T-helper 2 cell treated with Interferon-gamma antibody and Interleukin-4, amounts not matched to agents 5 μg/mL and 100 μg/mL, for 36 hours (primary cell): ENCODE measurements around the gene WDR87.

Experiments used
- DNase-seq: peaks from one replicate; pipeline ENCODE4 v3.0.0; 2021; ENCODE audit warnings: low spot score
- H3K27ac Mint-ChIP-seq: one replicate; pipeline ENCODE4 v1.8.0; 2021; ENCODE audit warnings: mild to moderate bottlenecking, mixed read lengths
- H3K27me3 Mint-ChIP-seq: one replicate; pipeline ENCODE4 v1.8.0; 2021; ENCODE audit warnings: low read depth, mixed read lengths
- H3K36me3 Mint-ChIP-seq: one replicate; pipeline ENCODE4 v1.8.0; 2021; ENCODE audit warnings: low read depth, mixed read lengths
- H3K4me1 Mint-ChIP-seq: one replicate; pipeline ENCODE4 v1.8.0; 2021; ENCODE audit warnings: low read depth, mixed read lengths
- H3K4me3 Mint-ChIP-seq: one replicate; pipeline ENCODE4 v1.8.0; 2022; ENCODE audit warnings: mild to moderate bottlenecking, moderate library complexity, mixed read lengths
- H3K9me3 Mint-ChIP-seq: one replicate; pipeline ENCODE4 v1.8.0; 2021; ENCODE audit warnings: mixed read lengths

WDR87 gene

DNA sequence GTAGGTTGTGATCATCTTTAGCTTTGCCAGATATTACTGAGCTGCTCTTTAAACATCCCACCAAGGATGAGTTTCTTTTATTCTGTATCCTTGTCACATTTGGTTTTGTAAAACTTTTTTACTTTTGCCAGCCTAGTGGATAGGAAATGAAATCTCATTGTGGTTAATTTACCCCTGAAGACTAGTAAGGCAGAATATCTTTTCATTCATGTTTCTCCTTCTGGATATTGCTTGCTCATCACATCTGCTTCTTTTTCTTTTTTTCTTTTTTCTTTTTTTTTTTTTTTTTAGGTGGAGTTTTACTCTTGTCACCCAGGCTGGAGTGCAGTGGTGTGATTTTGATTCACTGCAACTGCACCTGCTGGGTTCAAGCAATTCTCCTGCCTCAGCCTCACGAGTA is 32.0 kb upstream of the WDR87 start:
- DNase-seq = no peak
- H3K4me3 Mint-ChIP-seq = no peak overlapping the region
- no peaks in the 10 kb centered on the region for H3K4me1 Mint-ChIP-seq
- no peaks in the 10 kb centered on the region for H3K36me3 Mint-ChIP-seq
- no peak overlapping the region for H3K27ac Mint-ChIP-seq
- H3K9me3 Mint-ChIP-seq = peaks cover 27% of the 10 kb centered on the region
- H3K27me3 Mint-ChIP-seq = no peaks in the 10 kb centered on the region

DNA sequence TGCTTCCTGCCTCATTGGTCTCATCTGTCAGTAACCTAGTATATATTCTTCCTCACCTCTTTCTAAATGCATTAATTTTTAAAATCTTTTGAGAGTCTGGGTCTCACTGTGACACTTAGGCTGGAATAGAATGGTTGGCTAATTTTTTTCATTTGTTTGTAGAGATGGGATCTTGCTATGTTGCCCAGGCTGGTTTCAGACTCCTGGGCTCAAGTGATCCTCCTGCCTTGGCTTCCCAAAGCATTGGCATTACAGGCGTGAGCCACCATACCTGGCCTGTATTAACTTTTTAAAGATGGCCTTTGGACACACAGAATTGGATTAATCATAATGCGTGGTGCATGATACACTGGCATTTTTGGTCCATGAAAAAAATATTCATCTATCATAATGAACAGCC is 30.5 kb upstream of the WDR87 start:
- Mint-ChIP-seq H3K27me3 (no peaks in the 10 kb centered on the region), H3K4me1 (no peaks in the 10 kb centered on the region), H3K27ac (no peak overlapping the region), H3K36me3 (no peaks in the 10 kb centered on the region), H3K4me3 (no peak overlapping the region), H3K9me3 (peaks cover 27% of the 10 kb centered on the region)
- DNase-seq = no peak

DNA sequence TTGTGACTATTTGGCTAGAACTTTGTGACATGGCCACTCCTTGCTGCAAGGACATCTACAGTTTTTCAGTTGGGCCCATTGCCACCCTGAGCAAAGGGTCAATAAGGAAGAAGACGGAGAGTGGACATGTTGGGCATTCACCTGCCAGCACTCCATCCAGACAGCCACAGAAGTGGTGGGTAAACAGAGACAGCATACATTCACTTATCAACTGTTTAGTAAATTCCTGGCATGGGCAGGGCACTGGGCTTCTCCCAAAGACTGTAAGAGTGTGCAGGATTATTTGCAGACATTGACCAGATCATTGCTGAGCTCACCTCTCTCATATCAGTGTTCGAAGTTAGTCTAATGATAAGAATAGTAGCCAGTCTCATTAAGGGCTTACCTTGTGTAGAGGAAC is 29.8 kb upstream of the WDR87 start:
- Mint-ChIP-seq H3K27me3 (no peaks in the 10 kb centered on the region), H3K36me3 (no peaks in the 10 kb centered on the region), H3K9me3 (peaks cover 27% of the 10 kb centered on the region), H3K27ac (no peak overlapping the region), H3K4me3 (no peak overlapping the region), H3K4me1 (no peaks in the 10 kb centered on the region)
- no peak for DNase-seq

DNA sequence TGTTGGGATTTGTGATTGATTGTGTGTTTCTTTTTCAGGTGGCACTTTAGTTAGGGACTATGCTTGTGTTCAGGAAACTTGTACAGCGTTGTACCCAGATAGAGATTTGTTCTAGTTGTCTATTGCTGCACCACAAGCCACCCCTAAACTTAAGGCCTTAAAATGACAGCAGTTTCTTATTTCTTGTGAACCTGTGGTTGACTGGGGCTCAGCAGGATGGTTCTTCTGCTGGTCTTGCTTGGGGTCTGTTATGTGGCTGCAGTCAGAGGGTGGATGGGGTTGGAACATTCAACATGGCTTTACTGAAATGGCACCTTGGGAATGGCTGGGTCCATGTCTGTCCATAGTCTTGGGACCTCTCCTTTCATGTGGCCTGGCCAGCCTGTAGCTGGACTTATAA is 28.9 kb upstream of the WDR87 start:
- no peaks in the 10 kb centered on the region for H3K4me1 Mint-ChIP-seq
- peaks cover 27% of the 10 kb centered on the region for H3K9me3 Mint-ChIP-seq
- no peak overlapping the region for H3K4me3 Mint-ChIP-seq
- no peak overlapping the region for H3K27ac Mint-ChIP-seq
- no peaks in the 10 kb centered on the region for H3K27me3 Mint-ChIP-seq
- DNase-seq = no peak
- H3K36me3 Mint-ChIP-seq = no peaks in the 10 kb centered on the region

DNA sequence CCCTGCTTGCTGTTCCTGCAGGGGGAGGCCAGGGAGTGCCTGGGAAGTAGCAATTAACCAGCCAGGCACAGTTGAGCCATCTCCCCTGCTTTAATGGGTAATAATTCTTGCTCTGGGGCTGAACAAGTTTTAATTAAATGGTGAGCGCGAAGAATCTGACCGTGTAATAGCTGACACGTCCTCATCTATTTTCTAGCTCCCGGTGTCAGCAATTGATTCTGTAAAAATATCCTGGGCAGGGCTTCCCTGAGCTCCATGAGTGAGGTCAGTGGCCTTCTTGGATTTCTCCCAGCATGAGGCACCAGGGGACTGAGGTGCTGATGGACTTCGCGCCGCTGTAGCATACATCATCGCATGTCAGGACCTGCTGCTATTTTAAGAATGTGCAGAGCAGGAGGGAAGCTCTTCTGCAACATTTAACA is 27.6 kb upstream of the WDR87 start:
- no peaks in the 10 kb centered on the region for H3K27me3 Mint-ChIP-seq
- H3K4me3 Mint-ChIP-seq = no peak overlapping the region
- no peaks in the 10 kb centered on the region for H3K4me1 Mint-ChIP-seq
- no peak overlapping the region for H3K27ac Mint-ChIP-seq
- H3K9me3 Mint-ChIP-seq = peaks cover 25% of the 10 kb centered on the region
- DNase-seq = no peak
- H3K36me3 Mint-ChIP-seq = no peaks in the 10 kb centered on the region

DNA sequence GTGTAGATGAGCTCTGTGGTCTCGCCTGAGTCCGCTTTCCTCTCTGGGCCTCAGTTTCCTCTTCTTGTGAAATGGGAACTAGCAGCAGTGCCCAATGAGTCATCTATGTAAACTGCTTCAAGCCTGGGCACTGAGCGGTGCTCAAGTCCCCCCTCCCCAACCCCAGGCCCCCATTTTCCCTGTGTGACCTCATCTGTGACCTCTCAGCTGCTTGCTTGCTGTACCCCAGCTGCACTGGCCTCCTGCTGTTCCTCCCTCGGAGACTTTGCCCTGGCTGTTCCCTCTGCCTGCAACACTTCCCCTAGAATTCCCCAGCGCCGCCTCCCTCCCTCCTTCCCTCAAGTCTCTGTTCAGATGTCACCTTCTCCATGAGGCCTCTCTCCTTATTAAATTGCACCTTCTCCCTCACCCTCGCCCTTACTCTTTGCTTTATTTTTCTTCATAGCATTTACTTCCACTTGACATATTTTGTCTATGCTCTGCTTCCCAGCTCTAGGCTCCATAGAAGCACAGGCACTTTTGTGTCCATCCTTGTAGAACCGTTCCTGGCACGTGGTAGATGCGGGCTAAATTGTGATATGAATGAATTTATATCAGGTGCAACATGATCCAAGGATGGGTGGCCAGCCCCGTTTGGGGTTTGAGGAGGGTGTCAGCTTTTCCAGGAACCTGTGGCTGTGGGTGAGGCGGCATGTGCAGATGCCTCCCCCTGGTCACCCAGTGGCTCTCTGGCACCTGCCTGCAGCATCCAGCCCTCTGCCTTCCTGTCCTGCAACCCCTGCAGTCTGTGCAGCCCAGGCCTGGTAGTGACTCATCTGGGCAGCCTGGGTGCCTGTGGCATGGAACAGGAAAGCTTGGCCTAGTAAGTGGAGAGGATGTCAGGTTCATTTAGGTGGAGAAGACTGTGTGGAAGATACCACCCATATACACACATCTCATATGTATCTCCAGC is 26.9 kb upstream of the WDR87 start:
- Mint-ChIP-seq H3K36me3 (no peaks in the 10 kb centered on the region), H3K27ac (no peak overlapping the region), H3K4me3 (no peak overlapping the region), H3K27me3 (no peaks in the 10 kb centered on the region), H3K4me1 (no peaks in the 10 kb centered on the region), H3K9me3 (peaks cover 23% of the 10 kb centered on the region)
- no peak for DNase-seq

DNA sequence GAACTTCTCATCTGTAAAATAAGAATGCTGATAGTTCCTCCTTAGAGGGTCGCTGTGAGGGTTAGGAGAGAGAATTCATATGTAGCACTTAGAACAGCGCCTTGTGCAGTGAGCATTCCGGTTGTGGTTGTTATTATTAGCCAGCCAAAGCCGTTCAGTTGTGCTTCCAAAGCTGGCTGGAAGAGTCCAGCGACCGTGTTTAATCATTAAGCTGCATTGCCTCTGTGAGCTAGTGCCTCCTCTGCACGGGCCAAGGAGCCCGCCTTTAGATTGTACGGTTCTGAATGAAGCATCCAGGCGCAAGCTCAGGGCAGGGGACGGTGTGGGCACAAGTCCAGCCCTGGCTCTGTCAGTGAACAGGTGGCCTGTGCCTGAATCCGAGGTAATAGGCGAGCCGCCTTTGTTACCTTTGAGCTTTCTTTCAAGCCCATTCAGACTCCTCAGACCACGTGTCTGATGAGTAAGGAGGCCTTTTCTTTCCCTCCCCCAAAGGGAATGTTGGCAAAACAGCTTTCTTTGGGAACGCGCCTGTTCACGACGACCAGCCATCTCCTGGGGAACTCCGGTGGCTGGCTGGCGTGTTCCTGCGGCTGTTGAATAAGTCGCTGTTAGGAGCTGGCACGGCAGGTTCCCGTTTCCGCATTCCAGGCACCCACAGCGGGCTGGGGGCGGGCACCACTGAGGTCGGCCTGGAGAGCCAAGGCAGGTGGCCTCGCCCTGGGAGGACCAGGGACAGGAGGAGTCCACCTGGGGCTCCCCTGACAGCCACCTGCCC is 25.7 kb upstream of the WDR87 start:
- Mint-ChIP-seq H3K27ac (no peak overlapping the region), H3K36me3 (no peaks in the 10 kb centered on the region)

DNA sequence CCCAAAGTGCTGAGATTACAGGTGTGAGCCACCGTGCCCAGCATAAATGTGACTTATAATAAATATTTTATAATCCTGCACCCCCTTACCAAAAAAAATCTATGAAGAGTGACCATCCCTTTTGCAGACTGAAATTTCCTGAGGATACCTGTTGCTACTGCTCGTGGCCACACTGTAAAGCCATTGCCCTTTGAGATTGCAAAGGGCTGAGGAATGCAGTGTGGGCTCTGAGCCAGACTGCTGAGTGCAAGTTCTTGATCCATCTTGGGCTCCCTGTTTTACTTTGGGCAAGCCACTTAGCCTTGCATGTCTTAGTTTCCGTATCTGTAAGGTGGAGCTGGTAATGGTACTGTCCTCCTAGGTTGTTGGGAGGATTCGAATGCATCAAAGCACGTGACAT is 24.0 kb upstream of the WDR87 start:
- H3K27ac Mint-ChIP-seq = no peak overlapping the region
- DNase-seq = no peak
- no peaks in the 10 kb centered on the region for H3K36me3 Mint-ChIP-seq
- peaks cover 10% of the 10 kb centered on the region for H3K9me3 Mint-ChIP-seq
- H3K27me3 Mint-ChIP-seq = no peaks in the 10 kb centered on the region
- no peak overlapping the region for H3K4me3 Mint-ChIP-seq
- H3K4me1 Mint-ChIP-seq = no peaks in the 10 kb centered on the region

More for the DNA sequence above, 25.7 kb upstream of the WDR87 start:
- no peak overlapping the region for H3K4me3 Mint-ChIP-seq
- H3K27me3 Mint-ChIP-seq = no peaks in the 10 kb centered on the region
- no peak for DNase-seq
- H3K9me3 Mint-ChIP-seq = peaks cover 23% of the 10 kb centered on the region
- no peaks in the 10 kb centered on the region for H3K4me1 Mint-ChIP-seq

DNA sequence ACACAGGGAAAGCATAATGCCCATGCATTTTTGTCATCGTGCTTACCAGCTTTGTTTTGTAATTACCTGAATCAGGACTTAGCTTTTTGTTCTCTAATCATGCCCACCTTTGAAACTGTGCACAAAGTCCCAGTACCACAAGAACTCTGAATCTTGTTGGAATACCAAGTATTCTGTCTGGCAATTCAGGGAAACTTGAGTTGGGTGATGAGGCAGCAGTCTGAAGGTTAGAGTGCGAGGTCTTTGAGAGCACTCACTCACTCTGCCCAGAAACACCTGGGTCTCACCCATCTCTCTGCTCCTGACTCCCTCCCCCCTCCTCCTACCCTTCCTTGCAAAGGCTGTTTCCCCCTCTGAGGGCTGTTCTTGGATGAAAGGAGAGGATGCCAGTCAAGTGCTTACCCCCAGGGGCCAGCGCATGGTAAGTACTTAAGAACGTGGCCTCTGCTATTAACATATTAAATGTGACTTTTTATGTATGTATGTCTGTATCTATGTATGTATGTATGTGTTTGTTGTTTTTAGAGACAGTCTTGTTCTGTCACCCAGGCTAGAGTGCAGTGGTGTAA is 23.0 kb upstream of the WDR87 start:
- Mint-ChIP-seq H3K27me3 (no peaks in the 10 kb centered on the region), H3K4me1 (no peaks in the 10 kb centered on the region), H3K4me3 (no peak overlapping the region), H3K36me3 (no peaks in the 10 kb centered on the region), H3K27ac (no peak overlapping the region), H3K9me3 (no peaks in the 10 kb centered on the region)
- no peak for DNase-seq

DNA sequence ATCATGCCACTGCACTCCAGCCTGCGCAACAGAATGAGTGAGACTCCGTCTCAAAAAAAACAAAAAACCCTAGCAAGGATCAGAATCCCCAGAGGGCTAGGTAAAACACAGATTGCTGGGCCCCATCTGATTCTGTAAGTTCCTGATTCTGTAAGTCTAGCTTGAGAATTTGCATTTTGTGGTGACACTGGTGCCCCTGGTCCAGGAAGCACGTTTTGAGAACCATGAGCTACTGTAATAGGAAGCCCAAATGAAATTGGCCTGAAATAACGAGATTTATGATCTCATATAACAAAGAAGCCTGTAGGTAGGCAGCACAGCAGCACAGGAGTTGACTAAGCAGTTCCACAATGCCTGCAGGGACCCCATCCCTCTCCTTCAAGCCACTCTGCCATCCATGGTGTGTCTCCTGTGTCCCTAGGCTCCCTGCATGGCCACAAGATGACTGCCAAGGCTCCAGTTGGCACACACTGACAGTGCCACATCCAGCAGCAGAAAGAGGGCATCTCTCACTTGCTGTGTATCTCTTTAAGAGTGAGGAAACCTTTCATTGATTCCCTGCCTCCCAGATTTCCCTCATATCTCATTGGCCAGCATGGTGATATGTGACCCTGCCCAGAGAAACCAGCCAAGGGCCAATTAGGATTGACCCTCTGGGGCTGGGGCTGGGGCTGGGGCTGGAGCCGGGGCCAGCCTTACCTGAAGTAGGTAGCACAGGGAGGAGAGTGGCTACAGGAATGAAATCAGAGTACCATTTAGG is 22.3 kb upstream of the WDR87 start:
- no peaks in the 10 kb centered on the region for H3K4me1 Mint-ChIP-seq
- no peaks in the 10 kb centered on the region for H3K36me3 Mint-ChIP-seq
- no peak overlapping the region for H3K27ac Mint-ChIP-seq

DNA sequence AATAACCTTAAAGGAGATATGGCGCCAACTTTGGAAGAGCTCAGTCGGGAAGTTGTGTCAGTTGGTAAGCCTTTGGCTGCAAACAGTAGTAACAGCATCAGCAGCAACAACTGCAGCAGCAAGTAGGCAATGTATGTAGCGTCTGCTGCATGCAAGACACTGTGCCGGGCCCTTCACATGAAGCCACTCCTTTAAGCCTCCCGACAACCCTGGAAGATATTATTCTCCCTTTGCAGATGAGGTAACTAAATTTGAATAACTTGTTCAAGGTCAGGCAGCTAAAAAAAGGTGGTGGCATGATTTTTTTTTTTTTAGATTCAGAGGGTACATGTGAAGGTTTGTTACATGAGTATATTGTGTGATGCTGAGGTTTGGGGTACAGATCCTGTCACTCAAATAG is 20.3 kb upstream of the WDR87 start:
- DNase-seq = no peak
- Mint-ChIP-seq H3K36me3 (no peaks in the 10 kb centered on the region), H3K4me3 (no peak overlapping the region), H3K27ac (no peak overlapping the region), H3K4me1 (no peaks in the 10 kb centered on the region), H3K9me3 (no peaks in the 10 kb centered on the region), H3K27me3 (no peaks in the 10 kb centered on the region)

More for the DNA sequence above, 22.3 kb upstream of the WDR87 start:
- no peak for DNase-seq
- no peaks in the 10 kb centered on the region for H3K9me3 Mint-ChIP-seq
- no peak overlapping the region for H3K4me3 Mint-ChIP-seq
- no peaks in the 10 kb centered on the region for H3K27me3 Mint-ChIP-seq

DNA sequence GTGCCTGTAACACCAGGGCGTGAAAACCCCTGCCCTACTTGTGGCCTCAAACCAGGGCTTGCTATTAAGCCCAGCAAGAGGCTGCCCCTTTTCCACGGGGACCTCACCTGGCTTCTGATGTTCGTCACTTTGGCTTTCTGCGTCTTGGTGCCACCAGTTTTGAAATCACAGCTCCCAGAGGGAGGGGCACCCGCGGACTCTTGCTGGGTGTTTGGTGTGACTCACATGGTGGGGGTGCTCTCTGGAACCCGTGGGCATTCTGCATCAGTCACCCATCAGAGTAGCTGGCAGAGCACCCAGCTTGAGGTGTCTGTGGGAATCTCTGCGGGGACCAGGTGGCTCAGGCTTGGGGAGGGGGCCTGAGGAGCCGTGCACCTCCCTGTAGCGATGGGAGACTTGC is 19.9 kb upstream of the WDR87 start:
- Mint-ChIP-seq H3K27me3 (no peaks in the 10 kb centered on the region), H3K27ac (no peak overlapping the region), H3K4me1 (no peaks in the 10 kb centered on the region), H3K4me3 (no peak overlapping the region), H3K36me3 (no peaks in the 10 kb centered on the region), H3K9me3 (no peaks in the 10 kb centered on the region)
- no peak for DNase-seq

DNA sequence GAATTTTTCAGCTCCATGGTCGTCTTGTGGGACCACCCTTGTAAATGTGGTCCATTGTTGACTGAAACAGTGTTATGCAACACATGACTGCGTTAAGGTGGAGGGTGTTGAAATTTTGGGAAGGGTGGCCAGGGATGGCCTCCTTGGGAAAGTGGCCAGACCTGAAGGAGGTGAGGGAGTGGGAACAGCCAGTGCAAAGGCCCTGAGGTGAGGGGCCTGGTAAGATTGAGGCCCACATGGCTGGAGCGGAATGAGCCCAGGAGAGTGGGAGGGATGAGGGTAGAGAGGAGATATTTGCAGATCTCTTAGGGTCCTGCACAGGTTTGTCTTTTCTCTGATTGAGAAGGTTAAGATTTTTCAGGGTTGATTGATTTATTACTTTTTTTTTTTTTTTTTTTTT is 18.8 kb upstream of the WDR87 start:
- DNase-seq = no peak
- H3K9me3 Mint-ChIP-seq = no peaks in the 10 kb centered on the region
- no peaks in the 10 kb centered on the region for H3K36me3 Mint-ChIP-seq
- no peak overlapping the region for H3K4me3 Mint-ChIP-seq
- no peak overlapping the region for H3K27ac Mint-ChIP-seq
- H3K27me3 Mint-ChIP-seq = no peaks in the 10 kb centered on the region
- peaks cover 2% of the 10 kb centered on the region for H3K4me1 Mint-ChIP-seq
